GM21825 (cell line): Measurements from ENCODE around the gene NDUFS2.

Source experiments
- ATAC-seq: cut with Tn5 transposase; IDR thresholded peaks from one replicate; pipeline ENCODE4 v1.9.1; 2021; ENCODE audit warnings: mild to moderate bottlenecking, moderate library complexity; ENCODE audit not compliant: unreplicated experiment

Gene NDUFS2

DNA sequence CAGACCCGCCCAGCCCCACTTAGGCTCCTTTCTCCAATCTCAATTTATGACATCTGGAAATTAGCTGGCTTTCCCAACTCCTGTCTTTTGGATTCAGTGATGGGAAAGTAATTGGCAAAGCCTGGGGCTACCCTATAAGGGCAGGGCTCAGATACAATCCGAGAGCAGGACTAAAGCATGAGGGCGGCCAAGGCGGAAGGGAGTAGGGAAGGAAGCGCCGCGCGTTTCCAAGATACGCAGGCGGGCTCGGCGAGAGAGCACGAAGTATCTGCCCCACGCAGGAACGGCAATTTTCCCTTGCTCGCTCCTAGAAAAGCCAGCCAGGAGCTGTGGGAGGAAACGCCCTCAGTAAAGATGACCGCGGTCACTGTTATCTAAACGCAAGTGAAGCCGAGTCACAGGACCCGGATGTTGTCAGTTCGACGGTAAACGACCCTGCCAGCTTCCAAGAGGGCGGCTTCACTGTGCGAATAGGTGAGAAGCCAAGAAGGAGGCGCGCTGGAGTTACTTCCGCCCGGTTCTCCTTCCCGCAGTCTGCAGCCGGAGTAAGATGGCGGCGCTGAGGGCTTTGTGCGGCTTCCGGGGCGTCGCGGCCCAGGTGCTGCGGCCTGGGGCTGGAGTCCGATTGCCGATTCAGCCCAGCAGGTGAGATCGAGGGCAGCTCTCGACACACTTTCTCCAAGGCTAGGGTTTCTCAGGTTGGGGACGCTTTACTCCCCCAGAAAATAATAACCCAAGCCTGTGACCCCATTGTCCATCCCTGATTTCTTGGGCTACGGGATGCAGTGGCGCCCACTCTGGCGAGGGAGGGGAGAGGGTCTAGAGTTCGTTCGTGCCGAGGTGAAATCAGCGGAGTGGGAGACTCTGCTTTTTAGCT is at the start of gene NDUFS2:
TSS of gene NDUFS2 (plus strand) at position 532 of the 877 bp plus-strand sequence. CDS start at position 551, 19 bp downstream.
- peak; percentile 93 for ATAC-seq

- ATAC-seq, result no peak
These were observed 49.0 kb upstream of the NDUFS2 start for GRCh38 chr1:161153176-161153575.

GRCh38 chr1:161153682-161154337 is 48.4 kb upstream of the NDUFS2 start, which contains the start of gene UFC1:
UFC1 (plus strand) TSS chr1:161153978; CDS start chr1:161153998, 20 bp downstream.
- ATAC-seq, result peak; percentile 90

GRCh38 chr1:161157867-161158266 is 44.3 kb upstream of the NDUFS2 start:
- ATAC-seq, result no peak

DNA sequence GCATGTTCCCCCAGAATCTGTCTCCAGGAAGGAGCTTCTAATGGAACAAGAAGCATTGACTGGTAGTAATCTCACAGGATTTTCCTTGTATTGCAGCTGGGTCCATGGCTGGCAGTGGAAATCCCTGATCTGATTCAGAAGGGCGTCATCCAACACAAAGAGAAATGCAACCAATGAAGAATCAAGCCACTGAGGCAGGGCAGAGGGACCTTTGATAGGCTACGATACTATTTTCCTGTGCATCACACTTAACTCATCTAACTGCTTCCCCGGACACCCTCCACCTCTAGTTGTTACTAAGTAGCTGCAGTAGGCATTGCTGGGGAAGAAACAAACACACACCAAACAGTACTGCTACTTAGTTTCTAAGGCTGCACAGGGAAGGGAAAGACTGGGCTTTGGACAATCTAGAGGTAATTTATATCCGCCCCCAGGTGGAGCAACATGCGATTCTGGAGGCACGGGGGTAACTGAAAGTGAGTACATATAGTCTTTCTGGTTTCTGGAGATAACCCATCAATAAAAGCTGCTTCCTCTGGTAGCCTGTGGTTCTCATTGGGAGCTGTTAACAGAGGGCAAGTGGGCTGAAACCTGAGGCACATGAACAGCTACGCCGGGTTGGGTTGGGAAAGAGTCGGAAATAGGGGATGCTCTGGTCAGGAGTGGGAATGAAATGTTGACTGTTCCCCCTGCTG is 43.7 kb upstream of the NDUFS2 start:
- peak; percentile 7 for ATAC-seq

- ATAC-seq, result peak; percentile 74
These were observed 42.9 kb upstream of the NDUFS2 start, which contains the start of gene USP21 for GRCh38 chr1:161159087-161159912. USP21 (plus strand) TSS chr1:161159500; CDS start chr1:161160641, 1,141 bp downstream.

DNA sequence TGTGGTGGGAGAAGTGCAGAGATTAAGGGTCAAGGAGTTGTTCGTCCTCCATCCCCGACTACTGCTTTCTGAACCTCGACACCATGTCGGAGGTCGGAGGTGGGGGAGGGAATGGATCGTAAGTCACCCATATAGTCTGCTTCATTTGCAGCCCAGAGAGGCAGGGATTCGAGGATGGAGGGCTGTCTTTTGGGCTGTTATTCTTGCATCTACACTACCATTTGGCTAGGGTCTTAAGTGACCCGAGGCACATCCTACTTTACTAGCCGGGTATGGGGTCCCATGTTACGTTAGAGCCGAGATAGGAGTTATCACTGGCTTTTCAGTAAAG is 42.3 kb upstream of the NDUFS2 start:
- ATAC-seq, result no peak

DNA sequence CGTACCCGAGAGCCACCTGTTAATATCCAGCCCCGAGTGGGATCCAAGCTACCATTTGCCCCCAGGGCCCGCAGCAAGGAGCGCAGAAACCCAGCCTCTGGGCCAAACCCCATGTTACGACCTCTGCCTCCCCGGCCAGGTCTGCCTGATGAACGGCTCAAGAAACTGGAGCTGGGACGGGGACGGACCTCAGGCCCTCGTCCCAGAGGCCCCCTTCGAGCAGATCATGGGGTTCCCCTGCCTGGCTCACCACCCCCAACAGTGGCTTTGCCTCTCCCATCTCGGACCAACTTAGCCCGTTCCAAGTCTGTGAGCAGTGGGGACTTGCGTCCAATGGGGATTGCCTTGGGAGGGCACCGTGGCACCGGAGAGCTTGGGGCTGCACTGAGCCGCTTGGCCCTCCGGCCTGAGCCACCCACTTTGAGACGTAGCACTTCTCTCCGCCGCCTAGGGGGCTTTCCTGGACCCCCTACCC is 41.5 kb upstream of the NDUFS2 start:
- no peak for ATAC-seq

DNA sequence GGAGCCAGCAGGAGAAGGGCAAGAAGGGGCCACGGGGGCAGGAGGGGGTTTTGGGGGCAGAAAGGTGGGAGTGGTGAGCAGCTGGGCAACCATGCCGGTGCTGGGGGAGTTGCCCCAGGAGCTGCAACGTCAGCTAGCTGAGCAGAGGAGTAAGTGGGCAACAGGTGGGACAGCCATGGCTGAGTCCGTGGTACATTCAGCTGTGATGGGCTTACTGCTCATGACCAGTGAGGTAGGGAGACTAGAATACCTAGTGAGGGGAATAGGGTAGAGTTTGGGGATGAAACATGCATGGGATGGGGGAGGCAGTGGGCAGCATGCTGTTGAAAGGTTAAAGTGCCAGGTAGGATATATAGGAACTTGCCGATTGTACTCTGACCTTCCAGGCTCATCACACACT is 40.5 kb upstream of the NDUFS2 start:
- ATAC-seq, result no peak

- no peak for ATAC-seq
These were observed 40.1 kb upstream of the NDUFS2 start for GRCh38 chr1:161162052-161162451.

DNA sequence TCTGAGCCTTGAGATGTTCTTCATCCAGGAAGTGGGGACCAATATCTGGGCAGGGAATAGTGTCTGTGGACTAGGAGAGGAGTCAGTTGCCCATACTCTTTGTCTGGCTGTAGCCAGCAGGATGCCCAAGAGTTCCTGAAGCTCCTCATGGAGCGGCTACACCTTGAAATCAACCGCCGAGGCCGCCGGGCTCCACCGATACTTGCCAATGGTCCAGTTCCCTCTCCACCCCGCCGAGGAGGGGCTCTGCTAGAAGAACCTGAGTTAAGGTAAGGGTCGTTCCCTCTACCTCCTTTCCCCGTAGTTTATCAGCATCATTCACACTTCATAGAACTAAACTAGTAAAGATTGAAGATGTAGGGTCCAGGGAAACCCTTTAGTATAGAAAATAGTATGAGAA is 39.4 kb upstream of the NDUFS2 start:
- no peak for ATAC-seq

- no peak for ATAC-seq
These were observed 38.4 kb upstream of the NDUFS2 start for GRCh38 chr1:161163793-161164192.

- ATAC-seq, result no peak
These were observed 37.1 kb upstream of the NDUFS2 start for GRCh38 chr1:161164901-161165610.

DNA sequence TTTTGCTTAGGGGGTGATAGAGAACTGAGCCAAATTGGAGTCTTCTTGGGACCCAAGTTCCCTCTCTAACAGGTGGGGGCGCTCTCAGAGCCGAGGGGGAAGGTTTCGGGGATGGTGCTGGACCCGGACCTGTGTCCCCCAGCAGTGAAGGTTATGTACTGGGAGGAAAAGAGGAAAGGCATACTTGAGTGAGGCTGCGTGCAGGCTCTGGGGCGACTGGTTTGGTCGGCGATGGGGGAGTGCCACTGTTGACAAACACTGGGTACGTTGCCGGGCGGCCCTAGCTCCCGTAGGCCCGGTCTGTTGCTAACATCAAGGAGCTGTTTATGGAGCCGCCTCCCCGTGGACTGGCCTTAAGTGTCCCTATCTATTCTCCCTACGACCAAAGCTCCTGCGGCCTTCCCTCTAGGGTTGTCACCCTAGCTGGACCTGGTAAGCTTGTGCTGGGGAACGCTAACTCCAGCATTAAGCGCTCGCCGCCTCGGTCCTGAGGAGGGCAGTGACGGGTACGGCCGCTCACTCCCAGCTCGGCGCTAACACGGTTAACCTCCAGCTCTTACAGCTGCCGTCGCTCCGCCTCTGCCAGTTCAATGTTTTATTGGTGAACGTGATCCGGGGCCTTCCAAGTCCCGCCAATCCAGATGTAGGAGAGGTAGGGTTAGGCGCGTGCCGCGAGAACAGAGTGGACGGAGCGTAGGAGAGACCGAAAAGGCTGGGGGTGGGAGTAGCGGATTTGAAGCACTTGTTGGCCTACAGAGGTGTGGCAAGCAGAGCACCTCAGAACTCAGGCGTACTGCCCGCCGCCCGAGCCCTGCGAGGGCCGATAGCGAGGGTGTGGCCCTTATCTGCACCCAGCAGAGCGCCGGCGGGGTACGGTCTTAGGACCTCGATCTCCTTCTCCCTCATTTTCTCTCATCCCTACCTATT is 36.2 kb upstream of the NDUFS2 start, which contains the start of gene PPOX:
TSS of gene PPOX (plus strand) at position 685 of the 927 bp plus-strand sequence. CDS start 422 bp downstream, outside the sequence.
- ATAC-seq, result peak; percentile 89

DNA sequence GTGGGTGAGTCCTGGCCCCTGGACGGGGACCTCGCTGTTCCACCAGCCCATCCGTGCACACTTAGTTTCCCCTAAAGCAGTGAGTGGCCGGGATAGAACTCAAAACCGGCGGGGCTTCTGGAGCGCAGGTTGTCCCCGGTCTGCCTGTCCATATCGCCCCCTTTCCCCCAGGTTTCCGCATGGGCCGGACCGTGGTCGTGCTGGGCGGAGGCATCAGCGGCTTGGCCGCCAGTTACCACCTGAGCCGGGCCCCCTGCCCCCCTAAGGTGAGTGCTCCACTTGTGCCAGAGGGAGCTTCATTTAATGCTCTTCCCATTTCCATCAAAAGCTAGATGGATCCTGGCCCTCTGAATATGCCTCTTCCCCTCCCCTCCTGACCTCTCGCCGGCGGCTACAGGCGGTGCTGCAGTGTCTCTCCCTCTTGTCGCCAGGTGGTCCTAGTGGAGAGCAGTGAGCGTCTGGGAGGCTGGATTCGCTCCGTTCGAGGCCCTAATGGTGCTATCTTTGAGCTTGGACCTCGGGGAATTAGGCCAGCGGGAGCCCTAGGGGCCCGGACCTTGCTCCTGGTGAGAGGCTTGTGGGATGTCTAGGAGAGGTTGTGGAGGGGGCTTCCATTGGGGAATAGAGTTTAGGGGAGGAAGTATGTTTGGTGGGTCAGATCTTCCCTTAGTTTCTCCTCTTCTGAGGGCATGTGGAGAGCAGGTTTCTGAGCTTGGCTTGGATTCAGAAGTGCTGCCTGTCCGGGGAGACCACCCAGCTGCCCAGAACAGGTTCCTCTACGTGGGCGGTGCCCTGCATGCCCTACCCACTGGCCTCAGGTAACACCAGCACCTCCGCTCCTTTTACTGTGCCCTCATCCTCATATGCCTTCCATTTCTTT is 35.3 kb upstream of the NDUFS2 start:
- ATAC-seq, result peak; percentile 3

DNA sequence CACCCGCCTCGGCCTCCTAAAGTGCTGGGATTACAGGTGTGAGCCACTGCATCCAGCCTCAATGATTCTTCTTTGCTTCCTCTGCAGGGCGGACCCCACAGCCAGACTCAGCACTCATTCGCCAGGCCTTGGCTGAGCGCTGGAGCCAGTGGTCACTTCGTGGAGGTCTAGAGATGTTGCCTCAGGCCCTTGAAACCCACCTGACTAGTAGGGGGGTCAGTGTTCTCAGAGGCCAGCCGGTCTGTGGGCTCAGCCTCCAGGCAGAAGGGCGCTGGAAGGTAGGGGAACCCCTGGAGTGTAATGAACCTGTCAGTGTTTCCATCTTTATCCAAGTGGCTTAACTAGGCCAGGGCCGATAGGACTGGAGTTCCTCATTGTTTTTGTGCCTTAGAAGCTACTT is 33.3 kb upstream of the NDUFS2 start:
- no peak for ATAC-seq

DNA sequence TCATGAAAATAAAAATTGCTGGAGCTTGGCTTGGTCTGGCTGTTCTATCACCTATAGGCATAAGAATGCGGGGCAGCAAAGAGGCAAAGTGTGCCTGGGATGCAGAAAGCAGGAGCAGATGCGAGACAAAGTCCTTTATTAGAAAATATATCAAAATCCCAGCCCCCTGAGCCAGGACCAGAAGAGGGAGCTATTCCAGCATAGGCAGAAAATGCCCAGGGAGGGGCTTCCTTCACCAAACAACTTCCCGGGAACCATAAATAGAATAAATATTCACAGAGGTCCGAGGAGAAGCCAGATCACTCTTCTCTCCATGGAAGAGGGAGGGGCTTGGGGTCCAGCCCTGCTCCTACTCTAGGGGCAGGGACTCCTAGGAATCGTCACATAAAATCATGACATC is 31.0 kb upstream of the NDUFS2 start:
- no peak for ATAC-seq

- no peak for ATAC-seq
These were observed 30.5 kb upstream of the NDUFS2 start for GRCh38 chr1:161171696-161172095.
